ENCODE measurements around the gene HOOK2. TPM values are rescaled to one million over a fixed set of nuclear protein-coding genes. Genes with fewer than 3 reads are reported as not detected.

The HOOK2 gene
- total and polyA plus RNA-seq, 2 of the 4 experiments (the other 2 are of a cell fraction), result 7.5 to 21.6 TPM

GRCh38 chr19:12763100-12763499, 12.3 kb downstream of the HOOK2 start:
- Histone ChIP-seq H4K20me1 (ENCODE audit: insufficient read depth, low read length) (peaks cover 5% of the 10 kb centered on the region; the same call in 1 of the 2 replicates), H3K4me2 (ENCODE audit: low read depth, low read length) (no peak overlapping the region), H2BK15ac (ENCODE audit: low read depth, low read length) (no peak overlapping the region), H4K91ac (ENCODE audit: insufficient read depth, low read depth, low read length) (no peak overlapping the region), H3K27me3 (ENCODE audit: control insufficient read depth, insufficient read depth, low read length) (no peaks in the 10 kb centered on the region), H3K18ac (ENCODE audit: low read depth, low read length) (no peak overlapping the region), H2BK20ac (ENCODE audit: low read depth, low read length) (no peak overlapping the region), H3K4ac (ENCODE audit: low read depth, low read length) (no peak overlapping the region), H3K9ac (ENCODE audit: low read depth, low read length) (no peak overlapping the region), H3K4me1 (ENCODE audit: control insufficient read depth, insufficient read depth, low read length) (no peaks in the 10 kb centered on the region), H3K23ac (ENCODE audit: low read depth, low read length) (no peak overlapping the region), H2AK5ac (ENCODE audit: low read depth, low read length) (no peak overlapping the region), H2BK5ac (ENCODE audit: low read depth, low read length, poor library complexity, severe bottlenecking) (no peak overlapping the region), H3K9me1 (ENCODE audit: insufficient read depth, low read length) (no peaks in the 10 kb centered on the region), H3K36me3 (ENCODE audit: control insufficient read depth, insufficient read depth, low read length) (peaks cover 9% of the 10 kb centered on the region), H2AK9ac (replicated peaks; ENCODE audit: low read depth, low read length, poor library complexity) (no peak overlapping the region), H3K79me1 (ENCODE audit: low read depth in 1 of 2, low read length in 2 of 2) (no peaks in the 10 kb centered on the region), H3K9me3 (ENCODE audit: control insufficient read depth, insufficient read depth, low read length) (no peaks in the 10 kb centered on the region), H3K56ac (ENCODE audit: extremely low read depth, insufficient read depth, low read length) (no peak overlapping the region), H3K14ac (replicated peaks; ENCODE audit: low read depth, low read length) (no peak overlapping the region), H4K8ac (ENCODE audit: low read depth in 2 of 2, low read length in 2 of 2) (no peak overlapping the region), H3K27ac (ENCODE audit: insufficient read depth, low read length) (no peak overlapping the region), H2BK120ac (ENCODE audit: low read depth, low read length) (no peak overlapping the region), H4K5ac (ENCODE audit: low read depth, low read length) (no peak overlapping the region), H2AFZ (replicated peaks; ENCODE audit: low read length, poor library complexity) (no peak overlapping the region), H3K4me3 (ENCODE audit: insufficient read depth, low read depth, low read length) (no peak overlapping the region)
- dilution Hi-C loops (cut with HindIII; ENCODE audit: low sequenced_read_pairs, unreplicated experiment) (no loop called here), in situ Hi-C loops (cut with MboI; ENCODE audit: low sequenced_read_pairs) (no loop called here), intact Hi-C loops (cut with micrococcal nuclease) (no loop called here)
- WGBS, 2 experiments (ENCODE audit: extremely low coverage in 2 of 2, insufficient read length in 1 of 2), result 100% methylated on average over 1 of the region's 11 CpGs; no CpG with 5 or more reads in 1 of the 2 experiments
- DNase-seq (no peak), ATAC-seq (ENCODE audit: low read depth) (no peak)
- TF ChIP-seq, protein P1, sequence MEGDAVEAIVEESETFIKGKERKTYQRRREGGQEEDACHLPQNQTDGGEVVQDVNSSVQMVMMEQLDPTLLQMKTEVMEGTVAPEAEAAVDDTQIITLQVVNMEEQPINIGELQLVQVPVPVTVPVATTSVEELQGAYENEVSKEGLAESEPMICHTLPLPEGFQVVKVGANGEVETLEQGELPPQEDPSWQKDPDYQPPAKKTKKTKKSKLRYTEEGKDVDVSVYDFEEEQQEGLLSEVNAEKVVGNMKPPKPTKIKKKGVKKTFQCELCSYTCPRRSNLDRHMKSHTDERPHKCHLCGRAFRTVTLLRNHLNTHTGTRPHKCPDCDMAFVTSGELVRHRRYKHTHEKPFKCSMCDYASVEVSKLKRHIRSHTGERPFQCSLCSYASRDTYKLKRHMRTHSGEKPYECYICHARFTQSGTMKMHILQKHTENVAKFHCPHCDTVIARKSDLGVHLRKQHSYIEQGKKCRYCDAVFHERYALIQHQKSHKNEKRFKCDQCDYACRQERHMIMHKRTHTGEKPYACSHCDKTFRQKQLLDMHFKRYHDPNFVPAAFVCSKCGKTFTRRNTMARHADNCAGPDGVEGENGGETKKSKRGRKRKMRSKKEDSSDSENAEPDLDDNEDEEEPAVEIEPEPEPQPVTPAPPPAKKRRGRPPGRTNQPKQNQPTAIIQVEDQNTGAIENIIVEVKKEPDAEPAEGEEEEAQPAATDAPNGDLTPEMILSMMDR (conservative IDR thresholded peaks at IDR 0.05; ENCODE audit: low read depth, low read length), result no peak
- TF ChIP-seq SMC3 (IDR thresholded peaks at IDR 0.05; ENCODE audit: low read depth, low read length), result no peak
- TF ChIP-seq RAD21 (IDR thresholded peaks at IDR 0.05; ENCODE audit: low read length), result no peak
- no peak for TF ChIP-seq MAFK (IDR thresholded peaks at IDR 0.05; ENCODE audit: low read depth, low read length)
- TF ChIP-seq FOS (IDR thresholded peaks at IDR 0.05; ENCODE audit: low read depth, low read length), result no peak
- TF ChIP-seq MXI1 (IDR thresholded peaks at IDR 0.05; ENCODE audit: borderline replicate concordance, low read depth, low read length), result no peak
- no peak for TF ChIP-seq NFE2L2 (IDR thresholded peaks at IDR 0.05; ENCODE audit: low read depth, low read length)
- TF ChIP-seq, protein P2, sequence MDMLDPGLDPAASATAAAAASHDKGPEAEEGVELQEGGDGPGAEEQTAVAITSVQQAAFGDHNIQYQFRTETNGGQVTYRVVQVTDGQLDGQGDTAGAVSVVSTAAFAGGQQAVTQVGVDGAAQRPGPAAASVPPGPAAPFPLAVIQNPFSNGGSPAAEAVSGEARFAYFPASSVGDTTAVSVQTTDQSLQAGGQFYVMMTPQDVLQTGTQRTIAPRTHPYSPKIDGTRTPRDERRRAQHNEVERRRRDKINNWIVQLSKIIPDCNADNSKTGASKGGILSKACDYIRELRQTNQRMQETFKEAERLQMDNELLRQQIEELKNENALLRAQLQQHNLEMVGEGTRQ (IDR thresholded peaks at IDR 0.05; ENCODE audit: low read depth, low read length), result no peak
- TF ChIP-seq RFX5 (IDR thresholded peaks at IDR 0.05; ENCODE audit: low read depth, low read length), result no peak
- no peak for TF ChIP-seq RCOR1 (IDR thresholded peaks at IDR 0.05; ENCODE audit: insufficient replicate concordance, low read length)
- no peak for TF ChIP-seq POLR2A (IDR thresholded peaks at IDR 0.05; ENCODE audit: low read depth, low read length)
- no peak for TF ChIP-seq CEBPB (IDR thresholded peaks at IDR 0.05; ENCODE audit: low read depth, low read length)
- TF ChIP-seq ELK1 (IDR thresholded peaks at IDR 0.05; ENCODE audit: borderline replicate concordance, low read depth, low read length), result no peak
- no peak for TF ChIP-seq CHD1 (IDR thresholded peaks at IDR 0.05; ENCODE audit: low read depth, low read length)
- TF ChIP-seq BHLHE40 (IDR thresholded peaks at IDR 0.05; ENCODE audit: low read depth, low read length), result no peak
- no peak for TF ChIP-seq MAZ (IDR thresholded peaks at IDR 0.05; ENCODE audit: borderline replicate concordance, low read depth, low read length)
- ChIA-PET CTCF (no interaction called here), POLR2A (ENCODE audit: unreplicated experiment) (no interaction called here)
- BruUV-seq (replicated peaks), result no TSS peak
